Stimulated activated CD4-positive, alpha-beta T cell treated with anti-CD3 and anti-CD28 coated beads, Interleukin-4, amount 100 ng/mL, for 24 hours (primary cell): Measurements from ENCODE around the gene TMIGD2.
"Not testable (repeated sequence)": the region's sequence is repeated elsewhere in the genome, so short reads cannot be mapped to it uniquely, and the experiment has no call there.

ENCODE experiments used
- DNase-seq: peaks from one replicate; pipeline ENCODE4 v3.0.0-alpha.2; 2020

Gene TMIGD2

DNA sequence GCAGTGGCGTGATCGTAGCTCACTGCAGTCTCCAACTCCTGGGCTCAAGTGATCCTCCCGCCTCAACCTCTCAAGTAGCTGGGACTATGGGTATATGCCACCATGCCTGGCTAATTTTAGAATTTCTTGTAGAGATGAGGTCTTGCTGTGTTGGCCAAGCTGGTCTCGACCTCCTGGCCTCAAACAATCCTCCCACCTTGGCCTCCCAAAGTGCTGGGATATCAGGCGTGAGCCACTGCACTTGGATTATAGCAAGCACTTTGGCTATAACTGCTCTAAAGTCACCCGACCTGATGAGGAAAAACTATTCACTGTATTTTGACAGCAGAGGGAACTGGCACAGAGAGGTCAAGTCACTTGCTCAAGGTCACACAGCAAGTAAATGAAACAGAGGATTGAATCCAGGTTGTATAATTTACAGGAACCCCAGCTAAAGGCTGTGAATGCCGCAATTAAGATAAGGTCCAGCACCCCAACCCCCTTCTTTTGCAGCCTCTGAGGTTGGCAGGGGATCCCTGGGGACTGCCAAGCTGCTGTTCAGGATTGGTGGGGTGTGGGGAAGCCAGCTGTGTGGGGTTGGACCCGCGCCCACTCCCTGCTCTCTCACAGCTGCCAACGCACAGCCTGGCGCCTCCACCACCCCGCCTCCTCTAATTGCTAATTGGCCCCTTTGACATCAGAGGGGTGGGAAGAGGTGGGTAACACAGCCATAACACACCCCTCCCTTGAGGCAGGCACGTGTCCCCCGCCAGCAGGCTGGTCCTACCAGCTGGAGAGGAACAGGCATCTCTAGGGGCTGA is 6.0 kb downstream of the TMIGD2 start:
- DNase-seq, result no peak

DNA sequence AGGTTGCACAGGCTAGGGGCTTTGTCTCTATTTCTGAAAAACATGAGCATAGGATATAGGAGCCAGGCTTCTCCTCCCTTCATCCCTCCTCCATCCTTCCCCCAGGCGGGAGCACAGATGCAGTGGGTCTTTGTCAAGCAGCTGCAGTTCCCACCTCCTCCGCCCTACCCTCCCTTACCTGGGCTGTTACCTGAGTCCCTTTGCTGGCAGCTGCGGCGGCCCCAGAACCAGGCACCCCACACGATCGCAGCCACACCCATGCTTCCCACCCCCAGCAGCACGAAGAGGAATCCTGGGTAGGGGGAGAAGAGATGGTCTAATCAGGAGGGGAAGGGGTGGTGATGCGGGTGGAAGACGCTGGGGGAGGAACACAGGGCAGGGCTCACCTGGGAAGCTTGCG is 7.8 kb downstream of the TMIGD2 start:
- DNase-seq, result no peak

GRCh38 chr19:4292515-4292914 is 9.7 kb downstream of the TMIGD2 start:
- no peak for DNase-seq

DNA sequence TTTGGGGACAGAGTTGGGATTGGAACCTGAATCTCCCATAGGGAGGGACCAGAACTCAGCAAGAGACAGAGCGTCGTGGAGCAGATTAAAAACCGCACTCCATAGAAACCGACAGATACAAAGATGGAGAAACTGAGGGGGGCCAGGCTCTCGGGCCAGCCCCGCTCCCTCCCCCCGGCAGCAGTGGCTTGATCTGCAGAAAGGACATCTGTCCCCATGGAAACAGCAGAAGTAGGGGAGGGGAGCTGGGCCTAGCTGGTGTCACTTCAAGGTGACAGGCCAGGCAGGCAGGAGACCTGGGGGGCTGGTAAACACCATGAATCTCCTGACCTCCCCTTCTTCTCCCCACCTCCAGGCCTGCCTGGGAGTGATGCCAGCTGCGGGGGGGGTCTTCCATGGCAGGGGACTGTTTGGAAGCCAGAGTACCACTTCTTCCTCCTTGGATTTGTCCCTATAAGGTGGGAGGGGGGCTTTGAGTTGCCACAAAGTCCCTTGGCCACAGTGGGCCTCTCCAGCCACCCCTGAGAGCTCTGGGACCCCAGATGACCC is 10.9 kb downstream of the TMIGD2 start:
- no peak for DNase-seq

DNA sequence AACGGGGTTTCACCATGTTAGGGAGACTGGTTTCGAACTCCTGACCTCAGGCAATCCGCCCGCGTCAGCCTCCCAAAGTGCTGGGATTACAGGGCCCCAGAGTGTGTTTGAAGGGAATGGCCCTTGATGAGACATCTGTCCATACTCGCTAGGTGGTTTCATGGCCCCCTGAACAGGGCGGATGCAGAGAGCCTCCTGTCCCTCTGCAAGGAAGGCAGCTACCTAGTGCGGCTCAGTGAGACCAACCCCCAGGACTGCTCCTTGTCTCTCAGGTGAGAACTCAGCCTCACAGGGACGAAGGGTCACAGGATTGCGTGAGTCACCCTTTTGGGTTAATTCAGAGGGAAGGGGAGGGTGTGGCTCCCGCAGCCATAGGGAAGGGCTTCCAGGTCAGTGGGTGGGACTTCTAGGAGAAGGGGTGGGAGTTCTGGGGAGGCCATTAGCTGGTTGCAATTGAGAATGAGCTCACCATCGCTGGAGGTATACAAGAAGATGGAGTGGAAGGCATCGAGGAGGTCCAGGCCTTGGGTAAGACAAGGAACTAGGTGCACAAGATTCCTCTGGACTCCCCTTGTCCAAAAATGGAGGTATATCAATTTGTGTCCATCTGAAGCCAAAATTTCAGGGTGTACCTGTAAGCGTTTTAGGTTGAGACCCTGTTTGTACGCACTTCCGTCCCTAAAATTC is 14.0 kb downstream of the TMIGD2 start:
- DNase-seq, result no peak

- not testable (repeated sequence) for DNase-seq
Observed at GRCh38 chr19:4286141-4286540, 16.0 kb downstream of the TMIGD2 start.

GRCh38 chr19:4284974-4285373 is 17.2 kb downstream of the TMIGD2 start:
- no peak for DNase-seq

DNA sequence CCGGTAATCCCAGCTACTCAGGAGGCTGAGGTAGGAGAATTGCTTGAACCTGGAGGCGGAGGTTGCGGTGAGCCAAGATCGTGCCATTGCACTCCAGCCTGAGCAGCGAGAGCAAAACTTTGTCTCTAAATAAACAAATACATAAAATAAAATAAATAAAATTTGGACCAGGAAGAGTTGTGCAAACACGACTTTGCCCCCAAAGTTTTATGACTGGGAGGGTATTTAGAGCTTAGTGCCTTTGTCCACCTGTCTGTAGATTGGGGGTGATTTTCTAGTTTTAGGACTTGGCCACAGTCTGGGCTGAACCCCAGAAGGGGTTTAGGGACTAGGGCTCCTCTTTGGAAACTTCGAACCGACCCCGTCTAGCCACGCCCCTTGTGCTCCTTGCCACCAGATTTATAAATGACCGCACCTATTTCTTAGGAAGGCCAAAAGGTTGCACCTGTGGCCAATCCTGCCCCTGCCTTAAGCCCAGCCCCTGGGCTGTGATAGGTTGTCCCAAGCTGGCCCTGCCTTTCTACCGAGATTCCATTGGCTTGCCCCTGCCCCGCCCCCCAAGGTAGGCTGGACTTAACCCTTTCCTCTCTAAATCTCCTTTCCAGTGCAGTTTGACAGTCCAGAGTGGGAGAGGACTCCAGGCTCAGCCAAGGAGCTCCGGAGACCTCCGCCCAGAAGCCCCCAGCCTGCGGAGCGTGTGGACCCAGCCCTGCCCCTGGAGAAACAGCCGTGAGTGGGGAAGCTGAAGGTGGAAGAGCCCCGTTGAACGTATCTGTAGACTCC is 17.8 kb downstream of the TMIGD2 start:
- DNase-seq, result no peak

- DNase-seq, result no peak
Observed at GRCh38 chr19:4279530-4280422, 22.4 kb downstream of the TMIGD2 start.

- no peak for DNase-seq
Observed at GRCh38 chr19:4279267-4279529, 23.0 kb downstream of the TMIGD2 start.

DNA sequence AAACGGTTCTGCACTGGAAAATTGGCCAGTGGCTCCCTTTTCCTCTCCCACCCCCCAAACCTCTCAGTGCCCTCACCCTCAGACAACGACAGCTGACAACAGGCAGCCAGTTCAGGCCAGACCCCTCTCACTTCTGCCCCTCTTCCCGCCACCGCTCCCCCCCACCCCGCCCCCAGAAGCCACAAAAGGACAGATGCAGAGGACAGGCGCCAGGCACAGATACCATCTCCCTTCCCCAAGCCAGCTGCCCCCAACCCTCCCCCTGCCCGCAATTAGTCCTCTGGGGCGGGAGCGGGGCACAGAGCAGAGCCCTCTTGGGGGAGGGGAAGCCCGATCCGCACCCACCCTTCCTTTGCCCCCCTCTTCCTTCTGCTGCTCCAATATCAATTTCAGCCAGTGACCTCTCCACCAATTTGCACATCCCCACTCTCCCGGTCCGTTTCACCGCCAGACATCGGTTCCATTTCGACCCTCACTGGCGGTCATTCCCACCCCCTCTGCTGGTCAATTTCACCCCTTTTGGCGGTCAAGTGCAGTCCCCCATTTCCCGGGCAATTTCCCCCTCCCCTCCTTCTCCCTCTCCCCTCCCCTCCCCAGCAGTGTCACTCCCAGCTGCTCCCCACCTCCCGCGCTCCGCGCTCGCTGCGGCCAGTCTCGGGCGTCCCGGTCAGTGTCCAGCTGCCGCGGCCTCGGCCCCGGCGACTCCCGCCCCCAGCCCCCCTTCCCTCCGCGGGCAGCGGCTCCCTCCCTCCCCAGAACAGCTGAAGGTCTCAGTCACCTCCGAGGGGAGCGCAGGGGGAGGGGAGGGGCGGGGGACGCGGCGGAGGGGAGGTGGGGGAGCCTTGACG is 23.5 kb downstream of the TMIGD2 start, which contains the start of gene SHD:
TSS of gene SHD (plus strand) at position 848 of the 848 bp plus-strand sequence. CDS start 798 bp downstream, outside the sequence.
- no peak for DNase-seq

DNA sequence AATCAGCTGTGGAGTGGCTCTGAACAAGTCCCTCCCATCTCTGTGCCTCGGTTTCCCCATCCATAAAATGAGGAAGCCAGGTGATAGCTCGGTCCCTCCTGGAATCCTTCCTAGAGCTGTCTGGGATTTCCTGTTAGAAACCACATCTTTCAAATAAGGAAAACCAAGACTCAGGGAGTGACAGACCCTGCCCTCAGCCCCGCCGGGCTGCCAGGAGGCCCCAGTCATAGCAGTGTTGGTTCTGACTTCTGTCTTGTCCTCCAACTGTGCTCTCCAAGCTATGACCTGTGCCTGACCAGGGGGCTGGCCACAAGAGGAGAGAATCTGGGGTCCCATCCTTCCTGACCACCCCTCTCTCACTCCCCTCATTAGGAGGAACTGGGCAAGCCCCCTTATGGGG is 24.2 kb downstream of the TMIGD2 start:
- DNase-seq, result no peak

DNA sequence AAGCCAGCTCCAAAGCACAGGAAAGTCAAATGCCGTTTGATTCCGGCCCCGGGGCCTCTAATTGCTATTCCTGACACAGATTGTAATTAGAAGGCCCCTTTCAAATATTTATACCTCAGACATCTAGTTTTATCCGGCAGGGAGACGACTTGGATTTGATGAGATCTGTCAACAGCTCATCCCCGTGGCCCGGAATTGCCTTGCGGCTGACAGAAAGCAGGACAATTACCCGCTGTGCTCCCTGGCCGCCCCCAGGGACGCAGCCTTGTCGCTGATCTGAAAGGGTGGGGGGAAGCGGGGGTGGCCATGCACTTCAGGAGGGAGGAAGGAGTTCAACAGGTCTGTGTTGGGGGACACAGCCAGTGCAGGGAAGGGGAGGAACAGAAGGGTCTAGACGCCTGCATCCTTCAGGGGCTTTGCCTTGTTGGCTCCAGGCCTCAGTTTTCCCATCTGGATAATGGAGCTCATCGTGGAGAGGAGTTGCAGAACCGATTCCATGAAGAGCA is 24.9 kb downstream of the TMIGD2 start:
- DNase-seq, result no peak

DNA sequence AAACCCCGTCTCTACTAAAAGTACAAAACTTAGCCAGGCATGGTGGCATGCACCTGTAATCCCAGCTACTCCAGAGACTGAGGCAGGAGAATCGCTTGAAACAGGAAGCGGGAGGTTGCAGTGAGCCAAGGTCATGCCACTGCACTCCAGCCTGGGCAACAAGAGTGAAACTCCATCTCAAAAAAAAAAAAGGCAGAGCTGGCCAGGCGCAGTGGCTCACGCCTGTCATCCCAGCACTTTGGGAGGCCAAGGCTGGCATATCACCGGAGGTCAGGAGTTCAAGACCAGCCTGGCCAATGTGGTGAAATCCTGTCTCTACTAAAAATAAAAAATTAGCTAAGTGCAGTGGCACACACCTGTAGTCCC is 27.9 kb downstream of the TMIGD2 start:
- not testable (repeated sequence) for DNase-seq

GRCh38 chr19:4272894-4273293 is 29.3 kb downstream of the TMIGD2 start:
- no peak for DNase-seq

DNA sequence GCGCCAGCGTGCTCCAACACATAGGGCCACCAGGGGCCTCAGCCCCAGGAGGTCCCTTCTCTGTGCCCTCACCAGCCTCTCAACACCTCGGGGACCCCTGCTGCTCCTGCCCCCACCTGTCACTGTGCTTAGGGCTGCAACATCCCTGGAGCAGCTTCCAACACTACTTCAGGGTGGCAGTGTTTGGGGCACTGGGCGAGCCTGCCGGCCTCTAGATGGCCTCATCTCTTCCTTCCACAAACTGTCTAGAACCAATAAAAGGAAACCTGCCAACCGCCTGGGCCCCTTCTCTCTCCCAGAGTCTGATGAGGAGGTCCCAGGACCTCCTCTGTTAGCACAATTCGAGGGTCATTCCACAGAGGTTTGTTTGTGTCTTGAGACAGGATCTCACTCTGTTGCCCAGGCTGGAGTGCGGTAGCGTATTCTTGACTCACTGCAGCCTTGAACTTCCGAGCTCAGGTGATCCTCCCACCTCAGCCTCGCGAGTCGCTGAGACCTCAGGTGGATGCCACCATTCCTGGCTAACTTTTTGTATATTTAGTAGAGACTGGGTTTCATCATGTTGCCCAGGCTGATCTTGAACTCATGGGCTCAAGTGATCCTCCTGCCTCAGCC is 33.3 kb downstream of the TMIGD2 start:
- DNase-seq, result no peak

DNA sequence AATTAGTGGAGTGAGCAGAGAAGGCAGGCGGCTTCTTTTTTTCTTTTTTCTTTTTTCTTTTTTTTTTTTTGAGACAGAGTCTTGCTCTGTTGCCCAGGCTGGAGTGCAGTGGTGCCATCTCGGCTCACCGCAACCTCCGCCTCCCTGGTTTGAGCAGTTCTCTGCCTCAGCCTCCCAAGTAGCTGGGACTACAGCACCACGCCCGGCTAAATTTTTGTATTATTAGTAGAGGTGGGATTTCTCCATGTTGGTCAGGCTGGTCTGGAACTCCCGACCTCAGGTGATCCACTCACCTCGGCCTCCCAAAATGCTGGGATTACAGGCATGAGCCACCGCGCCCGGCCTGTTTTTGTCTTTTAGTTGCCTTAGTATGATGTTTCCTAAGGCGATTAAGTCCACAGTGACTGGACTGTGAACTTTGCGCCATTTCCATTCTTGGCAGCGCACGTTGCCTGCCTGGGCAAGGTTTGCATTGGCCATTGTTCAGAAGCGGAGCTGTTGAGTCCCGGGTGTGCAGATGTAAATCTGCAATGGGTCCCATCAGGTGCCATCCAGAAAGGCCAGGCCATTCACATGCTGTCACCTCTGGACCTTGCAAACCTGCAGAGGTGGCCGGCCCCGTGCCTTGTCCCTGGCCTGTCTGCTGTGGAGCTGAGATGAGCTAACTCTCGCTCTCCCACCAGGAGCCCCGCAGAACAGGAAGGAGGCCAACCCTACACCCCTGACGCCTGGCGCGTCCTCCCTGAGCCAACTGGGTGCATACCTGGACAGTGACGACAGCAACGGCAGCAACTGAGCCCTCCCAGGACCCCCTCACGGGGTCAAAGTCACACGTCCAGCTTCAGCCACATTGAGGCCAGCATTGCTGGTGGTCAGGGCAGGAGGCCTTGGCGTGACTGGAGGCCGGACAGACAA is 34.0 kb downstream of the TMIGD2 start:
- DNase-seq, result no peak

DNA sequence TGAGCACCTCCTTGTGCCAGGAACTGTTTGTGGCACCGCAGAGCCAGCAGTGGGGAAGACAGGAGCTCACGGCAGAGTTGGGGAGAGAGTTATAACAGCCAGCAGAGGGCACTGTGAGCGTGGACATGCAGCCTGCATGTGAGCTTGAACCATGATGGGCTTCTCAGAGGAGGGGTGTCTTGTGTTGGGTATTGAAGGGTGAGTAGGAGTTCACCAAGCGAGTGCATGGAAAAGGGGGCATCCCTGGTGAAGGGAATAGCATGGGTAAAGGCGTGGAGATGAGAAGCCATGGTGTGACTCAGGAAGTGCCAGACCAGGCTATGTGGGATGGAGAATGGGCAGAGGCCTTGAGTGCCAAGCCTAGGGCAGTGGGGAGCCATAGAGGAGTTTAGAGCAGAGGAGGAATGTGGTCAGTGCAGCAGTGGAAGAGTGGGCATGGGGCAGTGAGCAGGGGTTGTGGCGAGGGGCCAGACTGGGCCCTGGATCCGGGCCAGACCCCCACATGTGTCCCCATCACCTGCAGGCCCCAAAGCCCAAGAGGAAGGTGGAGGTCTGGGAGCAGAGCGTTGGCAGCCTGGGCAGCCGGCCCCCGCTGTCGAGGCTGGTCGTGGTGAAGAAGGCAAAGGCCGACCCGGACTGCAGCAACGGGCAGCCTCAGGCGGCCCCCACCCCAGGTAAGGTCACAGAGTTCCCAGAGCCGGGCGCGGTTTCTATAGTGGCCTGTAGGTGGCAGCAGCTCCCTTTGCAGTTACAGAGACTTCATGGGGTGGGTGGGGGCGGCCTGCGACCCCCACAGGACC is 34.9 kb downstream of the TMIGD2 start:
- DNase-seq, result peak; percentile 67
